Trophoblast cell (in vitro differentiated cells and primary cell): ENCODE data around the gene KCNJ1. TPM values are rescaled to one million over a fixed set of nuclear protein-coding genes. Genes with fewer than 3 reads are reported as not detected.

ENCODE experiments used
- DNase-seq, 2 donors: peaks; one replicate each; pipeline ENCODE4 v3.0.0-alpha.2; 2016
- H2AFZ ChIP-seq: 2 replicates; pipeline ENCODE4 v1.6.1; 2013; ENCODE audit warnings: low read length, moderate library complexity, mild to moderate bottlenecking; ENCODE audit not compliant: insufficient read depth, poor library complexity
- H2AK5ac ChIP-seq: 2 replicates; pipeline ENCODE4 v1.6.1; 2013; ENCODE audit warnings: mild to moderate bottlenecking, low read length
- H2BK120ac ChIP-seq: 2 replicates; pipeline ENCODE4 v1.6.1; 2013; ENCODE audit warnings: low read length, mild to moderate bottlenecking, moderate library complexity; ENCODE audit not compliant: insufficient read depth, poor library complexity
- H2BK12ac ChIP-seq: 2 replicates; pipeline ENCODE4 v1.6.1; 2013; ENCODE audit warnings: mild to moderate bottlenecking, low read length, moderate library complexity
- H2BK5ac ChIP-seq: 2 replicates; pipeline ENCODE4 v1.6.1; 2013; ENCODE audit warnings: low read length, low read depth, moderate library complexity, mild to moderate bottlenecking; ENCODE audit not compliant: poor library complexity
- H3K14ac ChIP-seq: 2 replicates; pipeline ENCODE4 v1.6.1; 2013; ENCODE audit warnings: mild to moderate bottlenecking, low read length
- H3K18ac ChIP-seq: 2 replicates; pipeline ENCODE4 v1.6.1; 2013; ENCODE audit warnings: mild to moderate bottlenecking, low read length
- H3K23ac ChIP-seq: 2 replicates; pipeline ENCODE4 v1.6.1; 2013; ENCODE audit warnings: low read length
- H3K27ac ChIP-seq: 2 replicates; pipeline ENCODE4 v1.5.1; 2013; ENCODE audit warnings: low read depth, mild to moderate bottlenecking, inconsistent platforms, low read length, moderate library complexity
- H3K27me3 ChIP-seq: 2 replicates; pipeline ENCODE4 v1.6.1; 2013; ENCODE audit warnings: inconsistent platforms, mild to moderate bottlenecking, low read length, moderate library complexity; ENCODE audit not compliant: insufficient read depth
- H3K36me3 ChIP-seq, 2 experiments: 1 replicate in 1 of 2; 2 replicates in 1 of 2; pipeline ENCODE4 v1.6.1; 2013; ENCODE audit warnings: low read length in 2 of 2, mild to moderate bottlenecking in 2 of 2, moderate library complexity in 1 of 2; ENCODE audit not compliant: insufficient read depth in 2 of 2, control insufficient read depth in 1 of 2
- H3K4ac ChIP-seq: 2 replicates; pipeline ENCODE4 v1.6.1; 2013; ENCODE audit warnings: low read depth, mild to moderate bottlenecking, low read length, moderate library complexity
- H3K4me1 ChIP-seq, 2 experiments: 1 replicate in 1 of 2; 2 replicates in 1 of 2; pipeline ENCODE4 v1.6.1; 2013; ENCODE audit warnings: low read length in 2 of 2, mild to moderate bottlenecking in 2 of 2, moderate library complexity in 1 of 2; ENCODE audit not compliant: insufficient read depth in 2 of 2, control insufficient read depth in 1 of 2
- H3K4me2 ChIP-seq: 2 replicates; pipeline ENCODE4 v1.6.1; 2013; ENCODE audit warnings: inconsistent platforms, mild to moderate bottlenecking, low read length, moderate library complexity
- H3K4me3 ChIP-seq: 2 replicates; pipeline ENCODE4 v1.5.1; 2013; ENCODE audit warnings: mild to moderate bottlenecking, low read depth, low read length, inconsistent platforms
- H3K79me1 ChIP-seq: one replicate; pipeline ENCODE4 v1.6.1; 2013; ENCODE audit warnings: low read length
- H3K79me2 ChIP-seq: 2 replicates; pipeline ENCODE4 v1.6.1; 2013; ENCODE audit warnings: low read length, mild to moderate bottlenecking; ENCODE audit not compliant: control insufficient read depth, insufficient read depth, poor library complexity
- H3K9ac ChIP-seq: 2 replicates; pipeline ENCODE4 v1.6.1; 2013; ENCODE audit warnings: mild to moderate bottlenecking, low read length
- H3K9me3 ChIP-seq: 2 replicates; pipeline ENCODE4 v1.6.1; 2013; ENCODE audit warnings: low read depth, mild to moderate bottlenecking, control low read depth, inconsistent platforms, low read length; ENCODE audit not compliant: insufficient read depth
- H4K12ac ChIP-seq: 2 replicates; pipeline ENCODE4 v1.6.1; 2013; ENCODE audit warnings: low read depth, mild to moderate bottlenecking, low read length, moderate library complexity
- H4K8ac ChIP-seq: 2 replicates; pipeline ENCODE4 v1.6.1; 2013; ENCODE audit warnings: low read depth, mild to moderate bottlenecking, low read length, moderate library complexity
- H4K91ac ChIP-seq: one replicate; pipeline ENCODE4 v1.6.1; 2013; ENCODE audit warnings: low read depth, mild to moderate bottlenecking, low read length, moderate library complexity
- WGBS: extraction: QIAGEN DNeasy Blood & Tissue Kit; methylation state at CpG from one replicate; pipeline ENCODE4 v1.1.7; 2013; ENCODE audit warnings: missing lambda C conversion rate; ENCODE audit not compliant: insufficient read length, insufficient coverage; ENCODE audit errors: extremely low coverage; 5-methylcytosine and 5-hydroxymethylcytosine counted together
- polyA plus RNA-seq: library from polyadenylated mRNA; stranded (reverse); fragments of 200-250 nt; gene quantifications from 2 replicates; pipeline ENCODE4 v1.2.3, GENCODE V29; 2013

The KCNJ1 gene
- not detected in 2 replicates for polyA plus RNA-seq

GRCh38 chr11:128867277-128867676 is at the start of gene KCNJ1:
Gene KCNJ1 (minus strand): TSS chr11:128867296. CDS start chr11:128840243, 27,053 bp downstream.
- Histone ChIP-seq H2BK120ac (no peak within 1 kb of the TSS), H3K4me2 (no peak within 1 kb of the TSS), H3K79me1 (no peaks in the 10 kb centered on the region), H4K12ac (no peak within 1 kb of the TSS), H2BK5ac (no peak within 1 kb of the TSS), H3K27ac (no peak within 1 kb of the TSS), H4K8ac (no peak within 1 kb of the TSS), H2BK12ac (no peak within 1 kb of the TSS), H3K23ac (no peak within 1 kb of the TSS), H2AK5ac (no peak within 1 kb of the TSS), H3K9ac (no peak within 1 kb of the TSS), H3K18ac (no peak within 1 kb of the TSS), H3K27me3 (no peaks in the 10 kb centered on the region), H2AFZ (no peak within 1 kb of the TSS), H4K91ac (no peak within 1 kb of the TSS), H3K4me3 (no peak within 1 kb of the TSS), H3K14ac (no peak within 1 kb of the TSS), H3K79me2 (no peaks in the 10 kb centered on the region), H3K4ac (no peak within 1 kb of the TSS), H3K36me3 (no peaks in the 10 kb centered on the region), H3K4me1 (no peaks in the 10 kb centered on the region), H3K9me3 (peaks cover 8% of the 10 kb centered on the region)
- no CpG with 5 or more reads among the region's 8 CpGs for WGBS
- DNase-seq, result no peak

DNA sequence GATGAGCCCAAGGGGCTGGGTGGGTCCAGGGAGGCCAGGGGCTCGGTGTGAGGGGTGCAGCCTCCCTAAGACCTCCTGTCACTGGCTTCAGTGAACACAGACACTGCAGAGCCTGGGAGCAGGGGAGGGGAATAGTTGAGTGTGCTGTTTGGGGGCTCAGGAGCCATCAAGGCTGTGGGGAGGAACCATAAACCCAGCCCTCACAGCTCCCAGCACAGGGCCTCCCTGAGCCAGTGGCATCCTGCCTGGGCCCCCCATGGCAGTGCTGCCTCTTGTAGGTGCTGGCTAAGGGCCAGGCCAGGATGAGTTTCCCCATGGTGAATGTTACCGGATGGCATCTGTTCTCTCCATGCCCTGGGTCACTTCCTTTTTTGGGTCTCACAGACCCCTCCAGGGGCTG is 49.6 kb upstream of the KCNJ1 start:
- Histone ChIP-seq H2BK12ac (no peak overlapping the region), H2AFZ (no peak overlapping the region), H3K18ac (no peak overlapping the region), H3K23ac (no peak overlapping the region), H2AK5ac (no peak overlapping the region), H4K91ac (no peak overlapping the region), H3K9me3 (peaks cover 7% of the 10 kb centered on the region), H3K4me2 (no peak overlapping the region), H3K79me2 (no peaks in the 10 kb centered on the region), H3K27me3 (no peaks in the 10 kb centered on the region), H3K79me1 (no peaks in the 10 kb centered on the region), H3K36me3 (no peaks in the 10 kb centered on the region), H2BK5ac (no peak overlapping the region), H3K9ac (no peak overlapping the region), H3K14ac (no peak overlapping the region), H3K4ac (no peak overlapping the region), H4K8ac (no peak overlapping the region), H2BK120ac (no peak overlapping the region), H4K12ac (no peak overlapping the region), H3K4me3 (no peak overlapping the region), H3K4me1 (no peaks in the 10 kb centered on the region), H3K27ac (no peak overlapping the region)
- no peak for DNase-seq
- no CpG with 5 or more reads among the region's 2 CpGs for WGBS

GRCh38 chr11:128916037-128916572 is 49.0 kb upstream of the KCNJ1 start:
- Histone ChIP-seq H3K79me1 (no peaks in the 10 kb centered on the region), H4K8ac (no peak overlapping the region), H4K12ac (no peak overlapping the region), H2BK12ac (no peak overlapping the region), H3K27me3 (no peaks in the 10 kb centered on the region), H3K36me3 (no peaks in the 10 kb centered on the region), H3K79me2 (no peaks in the 10 kb centered on the region), H3K9me3 (peaks cover 12% of the 10 kb centered on the region), H2BK120ac (no peak overlapping the region), H2AK5ac (no peak overlapping the region), H3K14ac (no peak overlapping the region), H2AFZ (no peak overlapping the region), H3K4me3 (no peak overlapping the region), H3K4me1 (no peaks in the 10 kb centered on the region), H3K23ac (no peak overlapping the region), H2BK5ac (no peak overlapping the region), H4K91ac (no peak overlapping the region), H3K4ac (no peak overlapping the region), H3K4me2 (no peak overlapping the region), H3K27ac (no peak overlapping the region), H3K9ac (no peak overlapping the region), H3K18ac (no peak overlapping the region)
- no CpG with 5 or more reads among the region's 3 CpGs for WGBS
- no peak for DNase-seq

DNA sequence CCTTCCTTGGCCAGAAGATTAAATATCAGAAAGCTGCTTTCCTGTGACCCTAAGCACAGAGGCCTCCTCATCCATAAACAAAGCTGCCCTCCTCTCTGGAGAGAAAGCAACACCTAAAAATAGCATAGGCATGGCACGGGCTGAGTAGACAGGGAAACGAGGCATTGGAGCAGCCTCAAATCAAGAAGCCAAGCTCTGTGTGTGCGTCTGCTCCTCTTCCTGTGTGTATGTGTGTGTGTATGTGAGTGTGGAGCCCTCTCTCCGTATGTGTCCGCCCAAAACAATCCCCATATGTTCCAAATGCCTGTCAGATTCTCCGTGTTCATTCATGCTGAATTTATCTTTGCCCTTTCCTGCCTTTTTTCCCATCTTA is 48.0 kb upstream of the KCNJ1 start:
- H4K12ac ChIP-seq, result no peak overlapping the region
- DNase-seq, result no peak
- no peak overlapping the region for H2BK120ac ChIP-seq
- H3K4me1 ChIP-seq, result no peaks in the 10 kb centered on the region
- no peaks in the 10 kb centered on the region for H3K27me3 ChIP-seq
- no peaks in the 10 kb centered on the region for H3K79me2 ChIP-seq
- H2BK12ac ChIP-seq, result no peak overlapping the region
- no peak overlapping the region for H4K8ac ChIP-seq
- H3K4me2 ChIP-seq, result no peak overlapping the region
- H3K4ac ChIP-seq, result no peak overlapping the region
- H4K91ac ChIP-seq, result no peak overlapping the region
- no peak overlapping the region for H2BK5ac ChIP-seq
- H3K79me1 ChIP-seq, result no peaks in the 10 kb centered on the region
- H3K9ac ChIP-seq, result no peak overlapping the region
- H2AK5ac ChIP-seq, result no peak overlapping the region
- no peak overlapping the region for H3K23ac ChIP-seq
- H3K36me3 ChIP-seq, result no peaks in the 10 kb centered on the region
- peaks cover 12% of the 10 kb centered on the region for H3K9me3 ChIP-seq
- no CpG with 5 or more reads among the region's 6 CpGs for WGBS
- no peak overlapping the region for H2AFZ ChIP-seq
- H3K14ac ChIP-seq, result no peak overlapping the region
- H3K27ac ChIP-seq, result no peak overlapping the region
- H3K4me3 ChIP-seq, result no peak overlapping the region
- no peak overlapping the region for H3K18ac ChIP-seq
